ENCODE measurements around the gene HAGHL. TPM values are rescaled to one million over a fixed set of nuclear protein-coding genes. Genes with fewer than 3 reads are reported as not detected.

Gene HAGHL
- total RNA-seq, 1 experiment from 2014 or later = 74.8 TPM

GRCh38 chr16:727291-727977 is 528 bp downstream of the HAGHL start:
- Histone ChIP-seq H3K79me2 (ENCODE audit: insufficient read depth, low read length) (peaks cover 19% of the 10 kb centered on the region; the same call in 1 of the 2 replicates), H3K4me1 (ENCODE audit: control insufficient read depth in 1 of 2, insufficient read depth in 2 of 2, low read length in 2 of 2) (peaks cover 5 to 39% of the 10 kb centered on the region in 2 experiments; a peak in 3 of 4 replicates), H4K20me1 (ENCODE audit: insufficient read depth) (no peaks in the 10 kb centered on the region), H3K9me2 (ENCODE audit: insufficient read depth) (no peaks in the 10 kb centered on the region), H3K4me2 (ENCODE audit: low read length) (peak overlapping the region; percentile 99), H3K36me3 (ENCODE audit: control insufficient read depth in 1 of 2, insufficient read depth in 2 of 2, low read length in 2 of 2) (no peaks in the 10 kb centered on the region), H3K27me3 (ENCODE audit: insufficient read depth, low read length) (no peaks in the 10 kb centered on the region), H2AFZ (ENCODE audit: low read depth, low read length, poor library complexity, severe bottlenecking) (no peak overlapping the region), H3K9ac (ENCODE audit: low read length) (peak overlapping the region; percentile 98), H3K27ac (ENCODE audit: low read depth, low read length) (peak overlapping the region; percentile 96), H3K4me3 (replicated peaks in 1 of 2; ENCODE audit: low read depth in 1 of 2, low read length in 2 of 2) (peak overlapping the region; percentile 80 to 89), H3K9me3 (ENCODE audit: control insufficient read depth in 1 of 2, insufficient read depth in 1 of 2, low read depth in 1 of 2, low read length in 2 of 2) (no peaks in the 10 kb centered on the region)
- TF ChIP-seq, protein P1, sequence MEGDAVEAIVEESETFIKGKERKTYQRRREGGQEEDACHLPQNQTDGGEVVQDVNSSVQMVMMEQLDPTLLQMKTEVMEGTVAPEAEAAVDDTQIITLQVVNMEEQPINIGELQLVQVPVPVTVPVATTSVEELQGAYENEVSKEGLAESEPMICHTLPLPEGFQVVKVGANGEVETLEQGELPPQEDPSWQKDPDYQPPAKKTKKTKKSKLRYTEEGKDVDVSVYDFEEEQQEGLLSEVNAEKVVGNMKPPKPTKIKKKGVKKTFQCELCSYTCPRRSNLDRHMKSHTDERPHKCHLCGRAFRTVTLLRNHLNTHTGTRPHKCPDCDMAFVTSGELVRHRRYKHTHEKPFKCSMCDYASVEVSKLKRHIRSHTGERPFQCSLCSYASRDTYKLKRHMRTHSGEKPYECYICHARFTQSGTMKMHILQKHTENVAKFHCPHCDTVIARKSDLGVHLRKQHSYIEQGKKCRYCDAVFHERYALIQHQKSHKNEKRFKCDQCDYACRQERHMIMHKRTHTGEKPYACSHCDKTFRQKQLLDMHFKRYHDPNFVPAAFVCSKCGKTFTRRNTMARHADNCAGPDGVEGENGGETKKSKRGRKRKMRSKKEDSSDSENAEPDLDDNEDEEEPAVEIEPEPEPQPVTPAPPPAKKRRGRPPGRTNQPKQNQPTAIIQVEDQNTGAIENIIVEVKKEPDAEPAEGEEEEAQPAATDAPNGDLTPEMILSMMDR (IDR thresholded peaks at IDR 0.05 in 2 of 3, conservative IDR thresholded peaks at IDR 0.05 in 1 of 3; ENCODE audit: borderline replicate concordance in 1 of 3, insufficient read depth in 1 of 3, low read depth in 2 of 3, low read length in 2 of 3) = no peak
- TF ChIP-seq EZH2 (IDR thresholded peaks at IDR 0.05) (no peak), YY1 (IDR thresholded peaks at IDR 0.05; ENCODE audit: extremely low read depth, insufficient replicate concordance, low read depth, low read length) (no peak), JUND (IDR thresholded peaks at IDR 0.05) (no peak), EGR1 (IDR thresholded peaks at IDR 0.05; ENCODE audit: low read depth) (no peak), REST (IDR thresholded peaks at IDR 0.05; ENCODE audit: low read depth) (no peak), ATF3 (IDR thresholded peaks at IDR 0.05) (no peak), SP1 (IDR thresholded peaks at IDR 0.05; ENCODE audit: low read depth) (no peak), POLR2AphosphoS5 (IDR thresholded peaks at IDR 0.05; ENCODE audit: low read depth, low read length) (peak; percentile 47; the same call in 1 of the 2 replicates), CEBPB (IDR thresholded peaks at IDR 0.05; ENCODE audit: low read depth) (no peak), CBX3 (IDR thresholded peaks at IDR 0.05; ENCODE audit: low read depth) (no peak), SRF (IDR thresholded peaks at IDR 0.05; ENCODE audit: low read depth) (no peak), POLR2A (IDR thresholded peaks at IDR 0.05; ENCODE audit: borderline replicate concordance, extremely low read depth, insufficient read depth, insufficient read length) (peak; percentile 50), ZFX (IDR thresholded peaks at IDR 0.05) (peak; percentile 71; the same call in 1 of the 2 replicates), RAD21 (IDR thresholded peaks at IDR 0.05; ENCODE audit: low read depth) (no peak)
- TF ChIP-seq, protein P2, sequence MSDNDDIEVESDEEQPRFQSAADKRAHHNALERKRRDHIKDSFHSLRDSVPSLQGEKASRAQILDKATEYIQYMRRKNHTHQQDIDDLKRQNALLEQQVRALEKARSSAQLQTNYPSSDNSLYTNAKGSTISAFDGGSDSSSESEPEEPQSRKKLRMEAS (IDR thresholded peaks at IDR 0.05) = no peak
- TF ChIP-seq, protein P3, sequence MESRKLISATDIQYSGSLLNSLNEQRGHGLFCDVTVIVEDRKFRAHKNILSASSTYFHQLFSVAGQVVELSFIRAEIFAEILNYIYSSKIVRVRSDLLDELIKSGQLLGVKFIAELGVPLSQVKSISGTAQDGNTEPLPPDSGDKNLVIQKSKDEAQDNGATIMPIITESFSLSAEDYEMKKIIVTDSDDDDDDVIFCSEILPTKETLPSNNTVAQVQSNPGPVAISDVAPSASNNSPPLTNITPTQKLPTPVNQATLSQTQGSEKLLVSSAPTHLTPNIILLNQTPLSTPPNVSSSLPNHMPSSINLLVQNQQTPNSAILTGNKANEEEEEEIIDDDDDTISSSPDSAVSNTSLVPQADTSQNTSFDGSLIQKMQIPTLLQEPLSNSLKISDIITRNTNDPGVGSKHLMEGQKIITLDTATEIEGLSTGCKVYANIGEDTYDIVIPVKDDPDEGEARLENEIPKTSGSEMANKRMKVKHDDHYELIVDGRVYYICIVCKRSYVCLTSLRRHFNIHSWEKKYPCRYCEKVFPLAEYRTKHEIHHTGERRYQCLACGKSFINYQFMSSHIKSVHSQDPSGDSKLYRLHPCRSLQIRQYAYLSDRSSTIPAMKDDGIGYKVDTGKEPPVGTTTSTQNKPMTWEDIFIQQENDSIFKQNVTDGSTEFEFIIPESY (IDR thresholded peaks at IDR 0.05; ENCODE audit: extremely low read depth, insufficient replicate concordance, low read length) = no peak
- intact Hi-C loops (cut with micrococcal nuclease) = no loop called here
- DNase-seq (ENCODE audit: low read depth, low spot score) (no peak), ATAC-seq (peak; percentile 4)
- ChIA-PET RAD21 (ENCODE audit: low non-redundant PET in 1 of 2, low total read pairs in 2 of 2, uncharacterized antibody in 2 of 2, unreplicated experiment in 2 of 2) (interaction anchor here in 1 of 2 experiments (0.9 kb wide), 1 partner anchor 11 kb away, joined by 3 read pairs; no protein-coding TSS in a partner anchor), POLR2A (interaction anchor here (0.8 to 3.5 kb wide), 6 partner anchors 8 to 317 kb away, joined by 3 to 12 read pairs (median 4); partner anchors contain the start of genes CIAO3, METRN and MSLN), CTCF (interaction anchor here (0.9 to 3.0 kb wide), 7 partner anchors 8 to 22 kb away, joined by 3 to 20 read pairs (median 9); partner anchors contain the start of genes CIAO3 and METRN)
- BruUV-seq (replicated peaks) = TSS peak; percentile 44
